Right kidney (tissue), 1 donor: ENCODE measurements around the gene MCOLN2.
"Not testable (repeated sequence)": the region's sequence is repeated elsewhere in the genome, so short reads cannot be mapped to it uniquely, and the experiment has no call there.

Source experiments
- DNase-seq: peaks from one replicate; pipeline ENCODE4 v3.0.0-alpha.2; 2016

MCOLN2 gene

DNA sequence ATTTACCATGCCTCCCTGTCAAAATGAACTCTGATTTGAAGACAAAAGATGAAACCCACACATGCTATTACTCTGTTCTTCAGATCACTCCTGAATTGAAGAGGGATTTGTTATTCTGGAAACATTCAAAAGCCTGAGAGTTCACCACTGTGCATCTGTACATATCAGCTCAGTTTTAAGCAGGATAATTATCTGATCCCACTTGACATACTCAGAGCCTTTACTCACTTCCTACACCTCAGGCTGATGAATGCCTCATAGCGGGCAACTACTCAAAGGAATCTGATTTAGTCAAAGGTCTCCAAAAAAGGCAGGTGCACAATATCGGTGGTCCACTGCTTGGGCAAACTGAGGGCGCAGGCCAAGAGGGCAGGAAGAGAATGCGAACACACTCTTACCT lies 56.4 kb downstream of the MCOLN2 start:
- DNase-seq = no peak

DNA sequence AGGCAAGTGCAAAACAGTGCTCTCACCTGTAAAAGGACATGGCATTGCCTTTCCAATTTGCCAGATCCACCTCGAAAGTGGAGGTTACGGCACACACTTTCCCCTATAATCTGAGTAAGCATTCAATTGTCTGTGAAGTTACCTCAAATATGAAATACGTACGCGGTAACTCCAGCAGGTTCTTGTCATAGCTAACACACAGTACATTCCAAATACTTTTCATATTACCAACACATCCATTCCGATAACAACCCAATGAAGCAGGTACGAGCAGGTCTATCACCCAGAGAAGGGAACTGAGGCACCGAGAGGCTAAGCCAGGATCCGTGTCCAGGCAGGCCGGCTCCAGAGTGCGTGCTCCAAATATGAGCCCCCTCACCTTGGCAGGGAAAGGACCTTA lies 57.2 kb downstream of the MCOLN2 start:
- DNase-seq = no peak

DNA sequence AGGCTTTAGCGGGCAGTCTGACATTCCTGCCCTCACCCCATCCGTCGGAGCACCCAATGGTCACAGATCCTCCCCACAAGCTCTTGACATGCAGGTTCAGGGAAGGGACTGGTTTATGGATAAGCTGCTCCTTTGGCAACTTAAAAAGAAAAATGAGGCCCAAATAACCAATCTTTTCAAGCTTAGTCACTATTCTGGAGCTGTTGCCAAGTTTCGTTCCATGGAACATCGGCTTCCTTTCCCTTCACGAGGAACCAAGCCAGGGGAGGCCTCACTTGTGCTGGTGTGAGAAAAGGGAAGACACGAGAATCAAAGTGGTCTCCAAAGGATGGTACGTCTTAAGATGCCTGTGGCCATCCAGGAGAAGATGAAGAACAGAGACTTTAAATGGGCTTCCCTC lies 57.8 kb downstream of the MCOLN2 start:
- no peak for DNase-seq

DNA sequence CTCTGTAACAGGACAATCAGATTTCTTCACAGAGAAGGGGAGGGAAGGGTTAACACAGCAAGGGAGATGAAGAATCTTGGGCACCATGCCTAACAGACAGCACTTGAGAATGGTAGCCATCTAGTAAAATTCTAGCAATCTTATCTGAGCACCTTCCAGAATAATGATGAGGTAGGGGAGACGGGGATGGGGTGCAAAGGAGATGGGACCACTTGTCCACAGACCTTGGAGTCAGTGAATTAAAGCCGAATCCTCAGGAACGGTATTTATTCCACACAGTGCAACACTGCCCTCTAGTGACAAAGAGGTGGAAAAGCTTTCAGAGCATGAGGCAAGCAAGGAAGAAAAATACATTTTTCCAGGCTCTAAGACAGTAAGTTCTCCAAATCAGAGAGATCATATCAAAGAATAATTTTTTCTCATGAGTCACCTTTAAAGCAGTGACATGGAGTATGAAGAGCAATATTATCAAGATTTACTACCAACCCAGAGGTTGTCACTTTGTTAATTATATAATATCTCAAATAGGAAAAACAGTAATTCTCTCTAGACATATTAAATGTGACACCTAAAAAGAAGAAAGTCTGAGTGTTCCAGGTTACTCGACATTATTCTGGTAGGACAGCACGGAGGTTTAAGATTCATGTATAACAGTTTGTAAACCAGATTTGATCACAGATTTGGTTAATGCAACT lies 60.6 kb downstream of the MCOLN2 start:
- peak; percentile 33 for DNase-seq

DNA sequence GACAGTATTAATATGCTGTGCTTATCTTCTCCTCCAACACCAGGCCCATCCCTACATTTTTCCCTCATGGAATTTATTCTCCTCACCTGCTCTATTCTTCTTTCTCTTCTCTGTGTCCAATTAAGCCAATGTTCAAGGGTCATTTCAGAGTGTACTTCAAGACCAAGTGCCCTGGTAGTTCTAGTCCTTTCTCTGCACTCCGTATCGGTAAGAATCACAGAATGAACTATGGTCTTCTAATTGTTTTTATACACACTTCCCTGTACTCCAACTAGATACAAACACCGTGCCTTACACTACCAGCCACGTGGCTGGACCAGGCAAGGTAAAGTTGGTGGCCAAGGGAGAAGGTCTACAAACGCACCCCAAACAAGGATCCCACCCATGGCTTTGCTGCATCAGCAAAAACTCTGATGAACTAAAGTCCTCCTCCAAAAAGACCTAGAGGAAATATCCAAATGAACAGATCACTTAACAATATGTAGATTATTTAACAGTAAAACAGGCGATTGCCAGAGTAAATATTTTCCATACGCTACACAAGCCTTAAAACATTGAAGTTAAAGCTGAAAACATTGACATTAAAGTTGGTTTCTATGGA lies 63.8 kb downstream of the MCOLN2 start:
- DNase-seq = no peak

DNA sequence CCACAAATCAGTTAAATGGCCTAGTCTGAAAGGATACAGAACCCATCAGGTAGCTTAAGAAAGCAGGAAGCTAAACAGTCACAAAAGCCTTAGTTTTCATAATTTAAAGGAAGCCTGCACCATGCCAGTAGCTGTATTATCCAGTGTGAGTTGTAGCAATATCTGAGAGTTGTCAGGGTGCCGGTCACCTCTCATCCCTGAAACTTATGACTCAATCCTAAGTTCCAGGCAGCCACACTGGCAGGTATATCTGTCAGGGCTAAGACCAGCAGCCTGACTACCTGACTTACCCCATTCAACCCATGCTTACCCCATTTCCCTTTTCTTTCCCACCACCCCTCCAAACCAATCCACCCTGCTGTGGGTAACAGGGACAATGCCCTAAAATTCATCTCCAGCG lies 66.1 kb downstream of the MCOLN2 start:
- no peak for DNase-seq

DNA sequence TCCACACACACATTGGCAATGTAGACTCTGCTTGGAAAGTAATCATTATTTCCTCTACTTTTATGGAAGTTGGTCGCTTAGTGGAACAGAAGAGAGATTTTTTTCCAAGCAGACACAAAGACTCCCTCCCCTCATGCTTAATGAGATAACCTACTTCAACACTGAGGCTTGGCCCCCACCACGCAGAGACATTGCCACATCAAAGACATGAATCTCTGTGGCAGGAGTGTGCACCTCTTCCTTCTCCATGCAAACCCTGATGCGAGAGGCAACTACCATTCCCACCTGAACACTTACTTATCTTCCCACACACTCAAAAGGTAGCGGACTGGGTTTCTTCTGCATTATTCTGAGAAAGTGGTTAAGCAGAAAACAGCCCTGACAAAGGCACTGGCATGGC lies 66.6 kb downstream of the MCOLN2 start:
- DNase-seq = no peak

DNA sequence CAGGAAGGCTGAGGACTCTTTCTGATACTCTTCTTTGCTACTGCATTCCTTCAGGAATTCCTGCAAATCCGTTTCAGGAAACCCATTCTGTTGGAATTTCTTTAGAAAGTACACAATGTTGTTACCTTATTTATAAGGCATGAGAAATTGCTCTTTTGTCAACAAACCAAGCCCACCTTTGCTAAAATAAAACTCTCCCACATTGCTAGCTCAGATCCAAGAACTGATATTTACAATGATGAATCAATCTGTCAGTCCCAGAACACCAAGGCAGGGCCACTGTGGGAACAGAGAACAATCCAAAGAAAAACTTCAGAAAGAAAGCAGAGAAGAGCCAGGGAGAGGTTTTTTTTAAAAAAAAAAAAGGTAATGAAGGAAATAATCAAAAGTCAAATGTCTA lies 67.3 kb downstream of the MCOLN2 start:
- no peak for DNase-seq

DNA sequence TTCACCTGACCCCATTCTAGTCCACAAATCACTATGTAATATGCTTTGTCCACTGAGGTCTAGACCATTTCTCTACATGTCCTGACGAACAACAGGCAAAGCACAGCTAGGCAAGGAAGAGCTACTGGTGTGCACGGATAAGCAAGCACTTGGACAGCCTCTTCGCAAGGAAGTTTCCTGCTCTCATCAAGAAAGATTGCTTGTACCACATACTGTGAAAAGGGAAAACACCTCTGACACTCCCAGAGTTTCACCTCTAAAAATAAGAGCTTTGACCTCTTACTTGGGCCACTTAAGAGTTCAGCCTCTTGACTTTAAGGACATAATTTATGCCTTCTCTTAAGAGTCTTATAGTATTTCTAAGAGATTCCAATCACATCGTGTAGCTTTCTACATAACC lies 67.9 kb downstream of the MCOLN2 start:
- DNase-seq = no peak

DNA sequence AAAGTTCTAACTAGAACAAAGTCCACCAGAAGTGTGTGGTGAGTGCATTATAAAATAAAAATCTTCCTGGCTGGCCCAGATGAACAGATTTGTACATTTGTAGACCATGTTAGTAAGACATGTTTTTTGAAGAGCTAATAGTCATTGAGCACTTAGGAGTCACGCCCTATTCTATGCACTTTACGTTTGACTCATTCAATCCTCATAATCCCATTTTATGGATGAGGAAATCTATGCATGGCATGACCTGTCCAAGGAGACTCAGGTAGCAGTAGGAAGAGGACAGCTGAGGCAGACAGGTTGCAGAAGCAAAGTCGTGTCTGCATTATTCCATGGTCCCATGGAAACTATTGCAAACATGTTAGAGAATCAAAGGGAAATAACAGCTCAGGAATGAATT lies 73.6 kb downstream of the MCOLN2 start:
- DNase-seq = no peak

DNA sequence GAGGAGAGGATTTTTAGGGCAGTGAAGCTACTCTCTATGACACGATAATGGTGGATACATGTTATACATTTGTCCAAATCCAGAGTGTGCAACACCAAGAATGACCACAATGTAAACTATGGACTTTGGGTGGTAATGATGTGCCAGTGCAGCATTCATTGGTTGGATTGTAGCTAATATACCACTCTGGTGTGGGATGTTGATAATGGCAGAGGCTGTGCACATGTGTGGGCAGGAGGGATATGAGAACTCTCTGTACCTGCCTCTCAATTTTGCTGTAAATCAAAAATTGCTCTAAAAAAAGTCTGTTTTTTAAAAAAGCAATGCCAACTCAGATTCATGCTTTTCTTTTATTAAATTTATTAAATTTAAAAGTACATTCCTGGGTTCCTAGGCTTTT lies 76.8 kb downstream of the MCOLN2 start:
- DNase-seq = no peak

DNA sequence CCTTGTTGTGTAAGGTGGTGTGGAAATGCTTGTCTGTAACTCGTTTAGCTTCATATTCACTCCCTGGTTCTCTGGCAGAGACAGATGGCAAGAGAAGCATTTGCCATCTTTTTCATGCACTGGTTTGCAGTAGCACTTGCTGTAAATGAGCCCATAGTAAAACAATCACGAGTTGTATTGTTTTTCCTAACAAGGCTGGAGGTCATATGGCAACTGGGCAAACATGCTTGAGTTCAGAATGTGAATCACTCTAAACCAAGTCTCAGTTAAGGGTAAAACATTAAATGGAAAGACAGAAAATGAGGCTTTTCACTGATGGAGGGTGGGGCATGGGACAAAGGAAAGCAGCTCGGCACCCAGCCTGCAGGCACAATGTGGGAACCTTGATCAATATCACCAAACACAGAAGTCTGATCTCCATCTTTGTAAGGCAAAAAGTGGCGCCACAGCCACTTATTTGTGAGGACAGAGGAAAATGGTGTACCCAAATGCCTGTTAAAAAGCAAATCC lies 77.4 kb downstream of the MCOLN2 start:
- no peak for DNase-seq

DNA sequence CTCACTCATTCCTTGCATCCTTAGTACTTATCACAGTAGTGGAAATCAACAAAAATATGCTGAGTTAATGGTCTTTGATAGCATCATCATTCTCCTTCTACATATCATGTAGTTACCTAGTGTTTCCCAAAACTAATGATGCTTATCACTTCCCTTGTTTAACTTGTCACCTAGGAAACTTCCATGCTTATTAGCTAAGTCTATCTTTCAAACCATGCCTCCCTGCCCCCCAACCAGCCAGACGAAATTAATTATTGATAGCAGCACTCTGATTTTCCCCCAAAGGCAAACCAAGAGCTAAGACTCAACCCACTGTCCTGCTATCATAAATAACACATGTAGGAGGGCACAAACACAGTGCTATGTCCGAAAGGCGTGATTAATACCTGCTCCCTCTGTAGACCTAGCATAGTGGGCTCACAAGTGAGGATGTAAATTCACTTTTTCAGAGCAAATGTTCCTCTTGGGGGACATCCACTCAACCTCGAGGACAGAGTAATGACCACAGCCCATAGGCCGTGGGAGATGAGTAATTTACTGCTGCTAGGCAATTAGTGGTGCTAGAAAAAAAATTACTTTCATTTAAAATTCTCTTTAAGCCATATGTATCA lies 78.1 kb downstream of the MCOLN2 start:
- DNase-seq = no peak

DNA sequence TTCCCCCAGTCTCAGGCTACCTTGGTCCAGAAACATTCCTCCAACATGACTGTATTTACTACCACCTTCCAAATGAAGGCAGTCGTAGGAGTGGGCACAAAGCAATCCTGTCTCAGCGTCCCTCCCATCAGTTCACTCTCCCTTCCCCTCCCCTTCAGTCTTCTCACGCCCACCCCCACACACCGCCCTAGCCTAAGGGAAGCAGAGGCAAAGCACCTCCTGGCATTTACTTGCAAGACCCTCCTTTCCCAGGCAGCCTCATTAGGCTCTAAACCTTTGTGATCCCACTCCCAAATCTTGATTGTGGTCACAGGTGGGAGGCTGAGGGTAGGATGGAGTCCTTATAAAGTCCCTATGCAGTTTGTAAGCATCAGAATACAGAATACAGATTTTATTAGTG lies 80.0 kb downstream of the MCOLN2 start:
- no peak for DNase-seq

DNA sequence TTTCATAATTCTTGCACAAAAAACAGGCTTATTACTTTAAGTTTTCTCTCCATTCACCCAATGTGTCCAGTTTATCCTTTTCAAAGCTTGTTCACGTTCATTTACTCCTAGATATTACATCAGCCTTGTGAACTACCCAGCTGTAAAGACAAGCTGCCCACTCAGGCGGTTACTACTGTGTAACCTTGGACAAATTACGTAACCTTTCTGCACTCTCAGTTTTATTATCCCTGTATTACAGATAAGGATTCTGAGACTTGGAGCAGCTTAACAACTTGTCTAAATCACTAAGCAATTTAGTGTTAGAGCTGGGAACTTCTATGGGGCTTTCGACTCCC lies 83.4 kb downstream of the MCOLN2 start:
- DNase-seq = no peak

DNA sequence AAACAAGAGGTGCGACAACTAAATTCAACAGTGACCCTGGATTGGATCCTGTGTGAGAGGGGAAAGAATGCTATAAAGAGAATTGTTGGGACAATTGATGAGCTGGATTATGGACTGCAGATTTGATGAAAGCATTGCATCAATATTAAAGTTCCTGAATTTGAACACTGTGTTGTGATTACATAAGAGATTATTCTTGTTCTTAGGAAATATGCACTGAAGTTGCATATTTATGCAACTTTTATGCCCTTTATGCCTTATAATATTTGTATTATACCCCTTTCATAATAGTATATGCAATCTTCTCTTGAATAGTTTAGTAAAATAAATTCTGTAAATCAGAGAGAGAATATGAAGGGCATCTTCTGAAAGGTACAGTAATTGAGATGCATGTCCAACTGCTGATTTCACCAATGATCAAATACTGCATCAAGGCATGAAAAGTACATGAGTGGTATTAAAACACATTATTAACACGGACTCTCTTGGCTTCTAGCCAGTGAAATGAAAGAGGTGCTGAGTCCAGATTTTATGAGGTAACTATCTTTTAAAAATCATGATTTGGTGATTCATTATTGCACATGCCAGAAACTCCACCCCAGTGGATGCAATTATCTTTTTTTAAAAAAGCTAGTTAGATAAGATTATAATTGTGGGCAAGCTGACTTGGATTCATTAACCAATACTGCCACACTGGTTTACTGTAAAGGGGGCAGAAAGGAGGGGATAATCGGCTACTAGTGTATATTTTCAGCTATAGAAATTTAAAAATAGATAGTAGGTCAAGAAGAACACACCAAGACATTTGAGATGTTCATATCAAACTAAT lies 84.0 kb downstream of the MCOLN2 start:
- DNase-seq = no peak

DNA sequence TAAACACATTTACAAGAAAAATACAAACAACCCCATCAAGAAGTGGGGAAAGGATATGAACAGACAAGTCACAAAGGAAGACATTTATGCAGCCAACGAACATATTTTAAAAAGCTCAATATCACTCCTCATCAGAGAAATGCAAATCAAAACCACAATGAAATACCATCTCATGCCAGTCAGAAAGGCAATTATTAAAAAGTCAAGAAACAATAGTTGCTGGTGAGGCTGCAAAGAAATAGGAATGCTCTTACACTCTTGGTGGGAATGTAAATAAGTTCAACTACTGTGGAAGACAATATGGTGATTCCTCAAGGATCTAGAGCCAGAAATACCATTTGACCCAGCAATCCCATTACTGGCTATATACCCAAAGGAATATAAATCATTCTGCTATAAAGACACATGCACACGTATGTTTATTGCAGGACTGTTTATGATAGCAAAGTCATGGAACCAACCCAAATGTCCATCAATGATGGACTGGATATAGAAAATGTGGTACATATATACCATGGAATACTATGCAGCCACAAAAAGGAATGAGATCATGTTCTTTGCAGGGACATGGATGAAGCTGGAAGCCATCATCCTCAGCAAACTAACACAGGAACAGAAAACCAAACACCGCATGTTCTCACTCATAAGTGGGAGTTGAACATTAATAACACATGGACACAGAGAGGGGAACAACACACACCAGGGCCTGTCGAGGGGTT lies 88.0 kb downstream of the MCOLN2 start:
- DNase-seq = not testable (repeated sequence)

DNA sequence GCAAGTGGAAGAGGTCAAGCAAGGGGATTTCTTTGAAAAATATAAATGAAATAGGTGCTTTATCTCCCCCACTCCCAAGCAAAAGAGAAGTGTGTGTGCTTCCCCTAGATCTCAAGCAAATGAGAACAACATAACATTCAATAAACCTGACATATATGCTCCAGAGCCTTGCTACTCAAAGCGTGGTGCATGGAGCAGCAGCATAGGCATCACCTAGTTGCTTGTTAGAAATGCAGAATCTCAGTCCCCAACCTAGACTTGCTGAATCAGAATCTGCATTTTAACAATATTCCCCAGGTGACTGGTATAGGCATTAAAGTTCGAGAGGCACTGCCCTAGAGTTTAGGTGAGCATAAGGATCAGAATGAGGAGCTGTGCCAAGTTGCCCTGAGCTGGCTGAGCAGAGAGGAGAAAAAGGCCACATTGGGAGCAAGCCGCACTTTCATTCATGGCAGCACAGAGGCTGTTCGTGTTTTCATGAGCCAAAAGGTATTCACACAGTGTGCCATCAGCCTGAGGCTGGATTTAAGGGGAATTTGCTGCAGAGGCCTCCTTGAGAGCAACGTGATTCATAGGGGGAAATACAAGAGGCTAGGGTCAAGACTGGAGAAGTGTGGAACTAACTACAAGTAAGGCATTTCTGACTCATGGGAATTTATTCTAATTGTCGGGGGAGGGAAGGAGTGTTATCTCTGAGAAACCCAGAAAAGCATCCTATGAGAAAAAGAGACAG lies 89.7 kb downstream of the MCOLN2 start:
- DNase-seq = no peak

DNA sequence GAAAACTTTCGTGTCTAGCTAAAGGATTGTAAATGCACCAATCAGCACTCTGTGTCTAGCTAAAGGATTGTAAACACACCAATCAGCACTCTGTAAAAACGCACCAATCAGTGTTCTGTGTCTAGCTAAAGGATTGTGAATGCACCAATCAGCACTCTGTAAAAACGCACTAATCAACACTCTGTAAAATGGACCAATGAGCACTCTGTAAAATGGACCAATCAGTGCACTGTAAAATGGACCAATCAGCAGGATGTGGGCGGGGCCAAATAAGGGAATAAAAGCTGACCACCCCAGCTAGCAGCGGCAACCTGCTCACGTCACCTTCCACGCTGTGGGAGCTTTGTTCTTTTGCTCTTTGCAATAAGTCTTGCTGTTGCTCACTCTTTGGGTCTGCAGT lies 94.2 kb downstream of the MCOLN2 start:
- not testable (repeated sequence) for DNase-seq

DNA sequence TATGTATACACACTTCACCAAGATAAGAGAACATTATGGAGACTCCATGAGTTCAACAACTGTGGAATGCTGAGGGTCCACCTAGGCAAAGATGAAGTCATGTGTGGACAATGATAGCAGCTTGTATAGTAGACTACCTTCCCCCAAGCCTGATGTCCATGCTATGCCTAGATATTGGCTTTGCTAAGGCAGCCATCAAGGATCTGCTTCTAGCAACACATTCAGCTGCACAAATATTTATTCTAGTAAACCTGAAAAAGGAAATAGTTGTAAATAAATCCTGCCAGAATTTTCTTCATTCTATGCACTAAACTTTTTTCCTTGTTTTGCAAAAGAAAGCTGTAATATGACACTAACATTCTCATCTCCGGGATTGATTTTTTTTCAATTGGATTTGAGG lies 96.9 kb downstream of the MCOLN2 start:
- no peak for DNase-seq

DNA sequence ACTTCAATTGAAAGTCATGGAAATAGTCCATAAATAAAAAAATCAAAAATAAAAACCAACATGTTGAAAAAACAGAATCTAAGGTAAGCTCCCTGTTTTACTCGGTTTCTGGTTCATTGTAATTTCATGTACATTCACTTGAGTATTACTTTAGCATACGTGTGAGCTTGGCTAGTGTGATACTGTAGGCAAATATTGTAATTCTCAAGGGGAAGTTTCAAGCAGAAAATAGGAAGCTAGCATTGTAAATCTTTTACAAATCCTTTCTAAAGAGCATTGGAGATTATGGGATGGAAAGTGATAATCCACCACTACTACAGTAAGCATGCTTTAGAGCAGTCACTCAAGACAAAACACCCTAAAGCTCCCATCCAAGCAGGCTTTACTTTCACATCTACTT lies 100.6 kb downstream of the MCOLN2 start:
- no peak for DNase-seq
